Lung microvascular endothelial cell (primary cell): Measurements from ENCODE around the gene STRN3. TPM values are rescaled to one million over a fixed set of nuclear protein-coding genes. Genes with fewer than 3 reads are reported as not detected.
"Not testable (repeated sequence)": the region's sequence is repeated elsewhere in the genome, so short reads cannot be mapped to it uniquely, and the experiment has no call there.

Experiments used
- DNase-seq, 2 donors: peaks; one replicate each; pipeline versions ENCODE4 v3.0.0 to v3.0.0-alpha.2; 2010; ENCODE audit warnings: low read depth in 2 of 2
- total RNA-seq: library from RNA; depleted of rRNA; stranded (reverse); fragments of >200 nt; gene quantifications from 2 replicates; pipeline ENCODE4 v1.2.1, GENCODE V29; 2014

Gene STRN3, protein sequence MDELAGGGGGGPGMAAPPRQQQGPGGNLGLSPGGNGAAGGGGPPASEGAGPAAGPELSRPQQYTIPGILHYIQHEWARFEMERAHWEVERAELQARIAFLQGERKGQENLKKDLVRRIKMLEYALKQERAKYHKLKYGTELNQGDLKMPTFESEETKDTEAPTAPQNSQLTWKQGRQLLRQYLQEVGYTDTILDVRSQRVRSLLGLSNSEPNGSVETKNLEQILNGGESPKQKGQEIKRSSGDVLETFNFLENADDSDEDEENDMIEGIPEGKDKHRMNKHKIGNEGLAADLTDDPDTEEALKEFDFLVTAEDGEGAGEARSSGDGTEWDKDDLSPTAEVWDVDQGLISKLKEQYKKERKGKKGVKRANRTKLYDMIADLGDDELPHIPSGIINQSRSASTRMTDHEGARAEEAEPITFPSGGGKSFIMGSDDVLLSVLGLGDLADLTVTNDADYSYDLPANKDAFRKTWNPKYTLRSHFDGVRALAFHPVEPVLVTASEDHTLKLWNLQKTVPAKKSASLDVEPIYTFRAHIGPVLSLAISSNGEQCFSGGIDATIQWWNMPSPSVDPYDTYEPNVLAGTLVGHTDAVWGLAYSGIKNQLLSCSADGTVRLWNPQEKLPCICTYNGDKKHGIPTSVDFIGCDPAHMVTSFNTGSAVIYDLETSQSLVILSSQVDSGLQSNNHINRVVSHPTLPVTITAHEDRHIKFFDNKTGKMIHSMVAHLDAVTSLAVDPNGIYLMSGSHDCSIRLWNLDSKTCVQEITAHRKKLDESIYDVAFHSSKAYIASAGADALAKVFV
- total RNA-seq = 33.3 and 50.2 TPM in 2 replicates

DNA sequence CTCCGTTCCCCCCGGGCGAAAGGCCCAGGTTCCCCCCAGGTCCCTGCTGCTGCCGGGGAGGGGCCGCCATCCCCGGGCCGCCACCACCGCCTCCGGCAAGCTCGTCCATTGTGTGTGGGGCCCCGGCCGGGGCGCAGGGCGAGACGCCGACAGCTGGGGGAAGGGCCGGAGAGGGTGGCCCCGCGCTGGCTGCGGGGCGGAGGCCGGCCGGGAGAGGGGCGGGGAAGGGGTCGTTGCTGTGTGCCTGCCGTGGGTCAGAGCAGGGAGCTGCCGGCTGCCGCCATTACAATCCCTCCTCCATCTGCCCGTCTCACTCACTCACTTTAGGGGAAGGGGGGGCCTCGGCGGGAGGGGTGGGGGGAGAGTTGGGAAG lies at the start of gene STRN3:
STRN3 (minus strand) TSS at position 303 of the 373 bp plus-strand sequence; CDS start at position 109, 194 bp downstream.
- DNase-seq = no peak

DNA sequence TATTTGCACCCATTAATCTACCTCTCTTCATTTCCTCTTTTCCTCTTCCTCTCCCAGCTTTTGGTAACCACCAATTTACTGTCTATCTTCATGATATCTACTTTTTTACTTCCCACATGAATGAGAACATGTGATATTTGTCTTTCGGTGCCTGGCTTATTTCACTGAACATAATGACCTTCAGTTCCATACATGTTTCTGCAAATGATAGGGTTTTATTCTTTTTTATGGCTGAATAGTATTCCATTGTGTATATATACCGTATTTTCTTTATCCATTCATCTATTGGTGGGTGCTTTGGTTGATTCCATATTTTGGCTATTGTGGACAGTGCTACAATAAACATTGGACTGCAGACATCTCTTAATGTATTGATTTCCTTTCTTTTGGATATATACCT lies 49.0 kb upstream of the STRN3 start:
- no peak for DNase-seq

DNA sequence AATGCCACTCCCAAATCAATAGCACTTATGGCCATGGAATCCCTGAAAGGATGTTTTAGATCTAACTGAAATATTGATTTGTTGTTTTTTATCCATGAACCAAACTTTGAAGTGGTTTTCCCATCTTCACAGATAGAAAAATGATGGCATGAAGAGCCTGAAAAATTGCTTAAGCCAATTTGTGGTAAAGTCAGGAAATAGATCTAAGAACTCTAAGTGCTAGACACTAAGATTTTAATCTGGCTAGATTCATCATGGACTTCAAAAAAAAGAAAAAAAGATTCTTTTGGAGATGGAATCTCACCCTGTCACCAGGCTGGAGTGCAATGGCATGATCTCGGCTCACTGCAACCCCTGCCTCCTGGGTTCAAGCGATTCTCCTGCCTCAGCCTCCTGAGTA lies 45.0 kb upstream of the STRN3 start:
- no peak for DNase-seq

DNA sequence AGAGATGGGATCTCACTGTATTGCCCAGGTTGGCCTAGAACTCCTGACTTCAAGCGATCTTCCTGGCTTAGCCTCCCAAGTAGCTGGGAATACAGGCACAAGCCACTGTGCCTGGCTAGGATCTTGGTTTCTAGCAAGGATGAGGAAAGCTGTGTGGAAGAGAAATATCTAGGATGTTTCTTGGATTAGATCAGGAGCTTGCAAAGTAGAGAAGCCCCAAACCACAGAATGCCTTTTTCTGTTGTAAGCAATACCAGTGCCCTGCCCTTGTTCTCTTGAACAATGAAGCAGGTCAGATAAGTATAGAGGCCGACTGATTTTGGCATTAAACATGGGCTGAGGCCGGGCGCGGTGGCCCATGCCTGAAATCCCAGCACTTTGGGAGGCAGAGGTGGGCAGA lies 44.3 kb upstream of the STRN3 start:
- no peak for DNase-seq

DNA sequence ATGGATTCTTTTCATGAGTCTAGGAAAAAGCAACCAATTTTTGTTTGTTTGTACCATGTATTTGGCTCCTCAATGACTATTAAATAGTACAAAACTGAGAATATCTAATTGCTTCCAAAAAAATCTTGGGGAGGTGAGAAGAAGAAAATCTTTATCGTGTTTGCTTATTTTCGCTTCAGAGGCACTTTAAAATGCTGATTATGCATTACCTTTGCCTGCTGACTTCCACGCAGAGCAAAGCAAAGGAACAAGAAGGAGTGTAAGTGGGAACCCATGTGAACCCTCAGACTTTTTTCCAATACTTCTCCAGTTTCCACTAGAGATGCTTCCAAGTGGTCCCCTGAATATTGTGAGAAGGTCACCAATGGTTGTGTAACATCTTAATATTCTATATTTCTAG lies 43.2 kb upstream of the STRN3 start:
- DNase-seq = no peak

DNA sequence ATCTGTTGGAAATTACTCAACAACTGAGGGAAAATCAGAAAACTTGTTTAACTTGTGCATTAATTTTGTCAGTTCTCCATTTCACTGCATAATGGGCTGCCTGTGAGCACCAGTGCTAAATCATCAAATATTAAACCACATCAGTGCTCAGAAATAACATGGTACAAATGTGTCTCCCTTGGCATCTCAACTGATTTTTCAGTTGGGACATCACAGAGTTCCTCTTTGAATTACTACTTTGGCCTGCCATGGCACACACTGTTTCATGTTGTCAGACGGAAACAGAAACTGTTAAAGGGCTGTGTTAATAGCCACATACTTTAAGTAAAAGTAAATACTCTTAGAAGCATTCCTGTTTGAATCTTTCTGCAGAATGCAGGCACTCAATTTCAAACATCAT lies 42.1 kb upstream of the STRN3 start:
- no peak for DNase-seq

DNA sequence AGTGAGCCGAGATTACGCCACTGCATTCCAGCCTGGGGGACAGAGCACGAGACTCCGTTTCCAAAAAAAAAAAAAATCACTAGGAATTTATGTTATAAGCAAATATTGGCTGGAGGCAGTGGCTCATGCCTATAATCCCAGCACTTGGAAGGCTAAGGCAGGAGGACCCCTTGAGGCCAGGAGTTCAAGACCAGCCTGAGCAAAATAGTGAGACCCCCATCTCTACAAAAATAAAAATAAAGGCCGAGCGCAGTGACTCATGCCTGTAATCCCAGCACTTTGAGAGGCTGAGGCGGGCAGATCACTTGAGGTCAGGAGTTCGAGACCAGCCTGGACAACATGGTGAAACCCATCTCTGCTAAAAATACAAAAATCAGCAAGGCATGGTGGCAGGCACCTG lies 36.7 kb upstream of the STRN3 start:
- DNase-seq = not testable (repeated sequence)

DNA sequence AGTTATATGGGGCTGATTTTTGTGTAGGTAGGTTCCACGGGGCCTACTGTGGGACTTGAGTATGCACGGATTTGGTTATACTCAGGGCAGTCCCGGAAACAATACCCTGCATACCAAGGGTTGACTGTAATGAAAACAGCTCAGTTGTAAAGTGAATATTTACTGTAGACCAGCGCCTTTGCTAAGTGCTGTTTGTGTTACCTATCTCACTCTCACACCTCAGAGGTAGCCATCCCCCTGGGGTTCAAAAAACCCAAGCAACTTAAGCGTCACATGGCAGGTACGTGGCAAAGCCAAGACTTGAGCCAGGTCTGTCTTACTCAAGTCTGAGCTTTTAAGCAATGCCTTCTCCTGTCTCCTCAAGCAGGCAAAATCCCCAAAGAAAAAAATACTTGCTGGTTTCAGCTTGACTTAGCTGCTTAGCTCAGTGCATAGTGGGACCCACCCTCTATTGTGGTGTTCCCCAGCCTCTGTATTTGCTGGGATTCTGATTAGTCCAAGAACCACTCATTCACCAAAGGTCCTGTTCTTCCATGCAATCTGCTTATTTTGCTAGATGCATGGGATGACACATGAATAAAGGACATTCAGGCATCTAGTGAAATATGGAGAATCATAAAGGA lies 34.2 kb upstream of the STRN3 start:
- DNase-seq = no peak

DNA sequence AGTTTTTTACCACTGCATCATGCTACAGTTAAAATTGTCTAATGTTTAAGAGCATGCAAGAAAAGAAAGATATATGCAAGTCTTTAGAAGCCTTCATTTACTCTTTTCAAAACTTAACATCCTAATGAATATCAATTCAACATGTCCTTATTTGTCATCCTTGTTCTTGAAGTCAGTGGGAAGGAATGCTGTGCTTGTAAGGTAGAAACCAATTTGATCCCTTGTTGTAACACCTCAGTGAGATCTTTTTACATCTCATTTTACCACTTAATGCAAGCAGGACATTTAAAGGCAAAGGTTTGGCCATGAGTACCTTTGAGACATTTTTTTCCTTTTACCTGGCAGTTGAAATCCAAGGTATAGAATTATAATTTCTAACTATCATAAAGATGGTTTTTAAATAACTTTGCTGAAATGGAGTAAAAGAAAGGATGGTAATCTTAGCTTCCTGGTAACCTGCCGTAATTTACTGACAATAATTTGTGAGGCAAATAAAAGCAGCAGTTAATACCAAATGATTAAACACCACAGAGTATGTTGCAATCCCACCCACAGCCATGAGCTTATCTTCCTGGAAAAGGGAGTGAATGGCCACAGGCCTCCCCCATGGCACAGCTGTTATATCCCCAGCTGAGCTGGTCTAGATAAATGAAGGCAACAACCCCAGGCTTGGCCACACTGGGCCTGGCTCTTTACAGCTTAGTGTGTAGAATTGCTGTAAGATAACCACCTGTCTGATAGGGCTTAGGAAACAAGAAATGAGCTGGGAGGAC lies 33.2 kb upstream of the STRN3 start:
- no peak for DNase-seq

DNA sequence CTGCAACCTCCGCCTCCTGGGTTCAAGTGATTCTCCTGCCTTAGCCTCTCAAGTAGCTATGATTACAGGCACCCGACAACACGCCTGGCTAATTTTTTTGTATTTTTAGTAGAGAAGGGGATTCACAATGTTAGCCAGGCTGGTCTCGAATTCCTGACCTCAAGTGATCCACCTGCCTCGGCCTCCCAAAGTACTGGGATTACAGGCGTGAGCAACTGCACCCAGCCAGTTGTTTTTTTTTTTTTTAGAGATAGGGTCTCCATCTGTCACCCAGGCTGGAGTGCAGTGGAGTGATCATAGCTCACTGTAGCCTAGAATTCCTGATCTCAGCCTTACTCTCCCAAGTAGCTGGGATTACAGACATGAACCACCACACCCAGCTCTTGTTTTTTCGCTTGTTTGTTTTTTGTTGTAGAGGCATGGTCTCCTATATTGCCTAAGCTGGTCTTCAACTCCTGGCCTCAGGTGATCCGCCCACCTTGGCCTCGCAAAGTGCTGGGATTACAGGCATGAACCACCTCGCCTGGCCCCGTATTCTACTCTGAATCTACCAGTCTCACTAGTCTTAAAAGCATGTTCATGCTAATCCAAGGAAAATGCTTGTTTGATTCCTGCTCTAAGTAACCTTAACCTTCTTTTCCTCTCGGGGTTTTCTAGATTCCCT lies 31.7 kb upstream of the STRN3 start:
- DNase-seq = no peak

DNA sequence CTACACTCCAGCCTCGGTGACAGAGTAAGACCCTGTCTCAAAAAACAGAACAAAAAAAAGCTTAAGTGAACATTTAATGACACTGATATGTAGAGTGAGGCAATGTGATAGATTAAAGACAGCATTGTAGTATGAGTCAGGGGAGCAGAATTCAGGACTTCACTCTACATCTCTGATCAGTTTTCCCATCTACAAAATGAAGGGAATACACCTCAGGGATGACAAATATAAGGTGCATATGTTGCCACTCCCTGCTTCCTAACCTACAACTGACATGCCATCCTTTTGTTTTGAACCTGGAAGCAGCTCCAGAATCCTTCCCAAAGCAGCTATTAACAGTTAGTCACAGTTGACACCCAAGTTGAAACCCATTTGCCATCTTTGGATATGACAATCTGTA lies 30.9 kb upstream of the STRN3 start:
- DNase-seq = no peak

DNA sequence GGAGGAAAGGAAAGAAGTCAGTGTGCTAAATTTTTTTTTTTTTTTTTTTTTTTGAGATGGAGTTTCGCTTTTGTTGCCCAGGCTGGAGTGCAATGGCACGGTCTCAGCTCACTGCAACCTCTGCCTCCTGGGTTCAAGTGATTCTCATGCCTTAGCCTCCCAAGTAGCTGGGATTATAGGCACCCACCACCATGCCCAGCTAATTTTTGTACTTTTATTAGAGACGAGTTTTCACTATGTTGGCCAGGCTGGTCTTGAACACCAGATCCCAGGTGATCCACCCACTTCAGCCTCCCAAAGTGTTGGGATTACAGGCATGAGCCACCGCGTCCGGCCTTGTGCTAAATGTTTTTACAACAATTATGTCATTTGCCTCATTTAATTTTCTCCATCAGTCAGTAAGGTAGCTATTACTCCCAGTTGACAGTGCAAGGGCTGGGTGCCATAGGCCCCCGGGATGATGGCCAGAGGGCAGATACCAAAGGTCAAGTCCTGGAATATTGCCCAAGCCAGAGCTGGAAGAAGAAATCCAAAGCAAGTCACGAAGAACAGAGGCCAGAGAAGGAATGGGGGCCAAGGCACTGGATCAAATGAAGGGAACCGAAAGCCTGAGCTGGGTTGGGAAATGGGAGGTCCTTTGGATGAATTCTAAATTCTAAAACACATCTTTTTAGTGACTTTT lies 26.9 kb upstream of the STRN3 start:
- DNase-seq = not testable (repeated sequence)

DNA sequence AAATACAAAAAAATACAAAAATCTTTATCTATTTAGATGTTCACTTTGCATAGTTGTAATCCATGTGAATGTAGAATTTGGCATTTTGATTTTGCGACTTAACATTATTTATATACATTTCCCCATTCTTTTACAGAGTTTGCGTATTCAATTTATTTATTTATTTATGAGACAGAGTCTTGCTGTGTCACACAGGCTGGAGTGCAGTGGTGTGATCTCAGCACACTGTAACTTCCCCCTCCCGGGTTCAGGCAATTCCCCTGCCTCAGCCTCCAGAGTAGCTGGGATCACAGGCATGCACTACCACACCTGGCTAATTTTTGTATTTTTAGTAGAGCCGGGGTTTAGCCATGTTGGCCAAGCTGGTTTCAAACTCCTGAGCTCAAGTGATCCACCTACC lies 25.3 kb upstream of the STRN3 start:
- DNase-seq = no peak

DNA sequence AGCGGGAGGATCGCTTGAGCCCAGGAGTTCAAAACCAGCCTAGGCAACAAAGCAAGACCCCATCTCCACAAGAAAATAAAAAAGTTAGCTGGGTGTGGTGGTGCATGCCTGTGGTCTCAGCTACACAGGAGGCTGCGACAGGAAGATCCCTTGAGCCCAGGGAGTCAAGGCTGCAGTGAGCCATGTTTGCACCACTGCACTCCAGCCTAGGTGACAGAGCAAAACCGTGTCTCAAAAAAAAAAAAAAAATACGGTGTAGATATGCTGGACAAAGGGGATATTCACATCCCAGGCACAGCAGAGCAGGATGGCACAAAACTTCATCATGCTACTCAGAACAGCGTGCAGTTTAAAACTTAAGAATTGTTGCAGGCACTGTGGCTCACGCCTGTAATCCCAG lies 24.8 kb upstream of the STRN3 start:
- no peak for DNase-seq

DNA sequence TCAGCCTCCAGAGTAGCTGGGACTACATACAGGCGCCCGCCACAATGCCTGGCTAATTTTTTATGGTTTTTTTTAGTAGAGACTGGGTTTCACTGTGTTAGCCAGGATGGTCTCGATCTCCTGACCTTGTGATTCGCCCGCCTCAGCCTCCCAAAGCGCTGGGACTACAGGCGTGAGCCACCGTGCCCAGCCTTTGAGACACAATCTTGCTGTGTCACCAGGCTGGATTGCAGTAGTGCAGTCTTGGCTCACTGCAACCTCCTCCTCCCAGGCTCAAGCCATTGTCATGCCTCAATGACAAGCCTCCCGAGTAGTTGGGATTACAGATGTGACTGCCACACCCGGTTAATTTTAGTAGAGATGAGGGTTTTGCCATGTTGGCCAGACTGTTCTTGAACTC lies 21.3 kb upstream of the STRN3 start:
- DNase-seq = no peak

DNA sequence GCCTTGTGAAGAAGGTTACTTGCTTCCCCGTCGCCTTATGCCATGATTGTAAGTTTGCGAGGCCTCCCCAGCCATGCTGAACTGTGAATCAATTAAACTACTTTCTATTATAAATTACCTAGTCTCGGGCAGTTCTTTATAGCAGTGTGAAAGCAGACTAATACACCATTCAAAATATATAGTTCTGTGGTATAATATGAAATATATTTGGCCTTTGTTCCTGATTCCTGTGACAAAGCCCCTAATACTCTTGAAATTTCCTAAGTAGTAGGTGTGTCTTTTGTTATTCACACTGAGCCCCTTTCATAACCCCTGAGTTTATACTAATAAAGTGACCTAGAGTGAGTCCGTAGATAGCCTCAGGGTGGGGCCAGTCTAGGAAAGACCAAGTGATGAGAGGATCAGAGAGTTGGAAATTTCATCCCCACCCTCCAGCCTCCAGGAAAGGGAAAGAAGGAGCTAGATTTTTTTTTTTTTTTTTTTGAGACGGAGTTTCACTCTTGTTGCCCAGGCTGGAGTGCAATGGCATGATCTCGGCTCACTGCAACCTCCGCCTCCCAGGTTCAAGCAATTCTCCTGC lies 19.4 kb upstream of the STRN3 start:
- DNase-seq = no peak

DNA sequence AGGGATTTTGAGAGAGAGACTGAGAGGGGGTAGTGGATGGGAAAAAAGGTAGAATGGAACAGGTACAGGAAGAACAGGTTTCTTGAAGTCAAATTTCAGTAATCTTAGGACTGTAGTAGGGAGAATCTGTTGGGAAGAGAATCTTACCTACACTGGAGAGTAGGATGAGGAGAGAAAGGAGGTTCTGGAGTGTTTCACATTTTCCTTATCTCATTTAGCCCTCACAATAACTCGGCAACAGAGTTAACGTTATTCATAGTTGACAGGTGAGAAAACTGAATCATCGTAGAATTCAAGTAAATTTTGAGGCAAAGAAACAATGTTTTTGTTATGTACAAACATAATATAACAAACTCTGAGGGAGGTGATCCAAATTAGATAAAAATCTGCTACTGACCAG lies 17.2 kb upstream of the STRN3 start:
- DNase-seq = no peak

DNA sequence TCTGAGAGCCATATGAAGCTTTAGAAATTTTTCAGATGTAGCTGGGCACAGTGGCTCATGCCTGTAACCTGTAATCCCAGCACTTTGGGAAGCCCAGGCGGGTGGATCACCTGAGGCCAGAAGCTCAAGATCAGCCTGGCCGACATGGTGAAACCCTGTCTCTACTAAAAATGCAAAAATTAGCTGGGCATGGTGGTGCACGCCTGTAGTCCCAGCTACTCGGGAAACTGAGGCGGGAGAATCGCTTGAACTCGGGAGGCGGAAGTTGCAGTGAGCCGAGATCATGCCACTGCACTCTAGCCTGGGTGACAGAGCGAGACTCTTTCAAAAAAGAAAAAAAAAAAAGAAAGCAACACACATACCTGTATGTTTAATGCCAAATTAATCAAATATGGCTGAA lies 16.7 kb upstream of the STRN3 start:
- not testable (repeated sequence) for DNase-seq

DNA sequence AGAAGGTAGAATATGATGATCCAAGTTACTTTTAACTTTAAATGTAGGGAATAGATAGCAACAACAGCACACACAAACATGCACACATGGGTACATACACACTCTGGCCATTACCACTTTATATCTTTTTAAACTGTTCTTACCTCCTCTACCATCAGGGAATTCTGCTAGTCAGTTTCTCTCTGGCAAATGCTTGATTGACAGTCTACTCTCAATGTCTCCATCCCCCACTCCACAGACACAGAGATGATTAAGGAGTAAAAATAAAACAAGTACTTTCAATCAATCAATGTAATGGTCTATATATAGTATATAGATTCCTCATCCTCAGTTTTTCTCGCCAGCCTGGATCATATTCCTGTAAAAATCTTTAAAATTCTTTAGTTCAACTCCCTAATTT lies 16.1 kb upstream of the STRN3 start:
- DNase-seq = no peak

DNA sequence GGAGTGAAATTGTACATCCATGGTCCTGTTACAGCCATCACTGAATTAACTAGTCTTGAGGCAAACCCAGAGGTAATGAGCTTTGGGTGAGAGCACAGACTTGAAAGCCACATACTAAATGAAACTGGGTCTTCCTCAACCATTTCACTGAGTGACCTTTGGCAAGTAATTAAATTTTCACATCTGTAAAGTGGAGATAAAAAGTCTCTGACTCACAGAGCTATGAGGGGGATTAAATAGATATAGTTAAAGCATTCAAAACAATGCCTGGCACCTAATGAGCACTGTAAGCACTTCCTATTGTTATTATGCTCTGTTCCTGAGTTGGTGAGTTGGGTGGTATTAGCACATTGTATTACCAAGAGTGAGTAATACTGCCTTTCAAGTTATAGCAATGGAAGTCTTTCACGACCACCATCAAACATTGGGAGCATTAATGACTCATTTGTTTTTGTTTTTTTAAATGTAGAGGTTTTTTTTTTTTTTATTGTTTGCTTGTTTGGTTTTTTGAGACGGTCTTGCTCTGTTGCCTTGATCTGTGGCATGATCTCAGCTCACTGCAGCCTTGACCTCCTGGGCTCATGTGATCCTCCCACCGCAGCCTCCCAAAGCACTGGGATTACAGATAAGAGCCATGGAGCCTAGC lies 12.5 kb upstream of the STRN3 start:
- DNase-seq = peak; percentile 91
